ENCODE measurements around the gene DALRD3. TPM values are rescaled to one million over a fixed set of nuclear protein-coding genes. Genes with fewer than 3 reads are reported as not detected.

The DALRD3 gene
- total RNA-seq, 2 donors from 2014 or later: 40.8 to 41.9 TPM

DNA sequence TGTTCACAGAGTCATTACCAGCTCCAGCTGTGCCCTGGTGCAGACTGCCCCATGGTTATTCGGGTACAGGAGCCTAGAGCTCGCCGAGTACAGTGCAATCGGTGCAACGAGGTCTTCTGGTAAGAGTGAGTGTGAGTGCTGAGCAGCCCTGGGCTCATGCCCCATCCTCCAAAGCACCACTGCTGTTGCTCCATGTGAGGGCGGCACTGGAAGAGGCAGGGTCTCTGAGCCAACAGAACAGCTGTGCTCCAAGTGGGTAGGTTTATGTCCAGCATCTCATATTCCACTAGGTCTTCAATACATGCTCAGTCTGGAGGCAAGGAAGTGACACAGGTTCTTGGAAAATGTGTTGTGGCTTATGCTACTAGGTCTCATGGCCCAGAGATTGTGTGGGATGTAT, 47.8 kb downstream of the DALRD3 start:
- WGBS, 2 experiments (ENCODE audit: insufficient coverage in 1 of 2, insufficient read length in 1 of 2): 96 to 100% methylated on average over 1 to 6 of the region's 6 CpGs
- Mint-ChIP-seq H3K4me1 (no peaks in the 10 kb centered on the region), H3K36me3 (ENCODE audit: low read depth) (peaks cover 82% of the 10 kb centered on the region), H3K27me3 (ENCODE audit: insufficient read depth) (no peaks in the 10 kb centered on the region), H3K9me3 (no peaks in the 10 kb centered on the region), H3K4me3 (no peak overlapping the region), H3K27ac (peak overlapping the region; percentile 1)
- Histone ChIP-seq H3K4me1 (ENCODE audit: control insufficient read depth, insufficient read depth, low read length) (no peaks in the 10 kb centered on the region), H3K9me3 (ENCODE audit: control insufficient read depth, low read length) (no peaks in the 10 kb centered on the region), H3K4me3 (ENCODE audit: low read length) (no peak overlapping the region), H3K27me3 (ENCODE audit: control insufficient read depth, insufficient read depth, low read length, poor library complexity, severe bottlenecking) (no peaks in the 10 kb centered on the region), H3K27ac (ENCODE audit: low read depth, low read length) (no peak overlapping the region), H3K9ac (ENCODE audit: extremely low read depth, low read length, poor library complexity, severe bottlenecking) (no peak overlapping the region), H3K36me3 (ENCODE audit: control insufficient read depth, insufficient read depth, low read length) (peaks cover 88% of the 10 kb centered on the region)
- TF ChIP-seq, protein P1, sequence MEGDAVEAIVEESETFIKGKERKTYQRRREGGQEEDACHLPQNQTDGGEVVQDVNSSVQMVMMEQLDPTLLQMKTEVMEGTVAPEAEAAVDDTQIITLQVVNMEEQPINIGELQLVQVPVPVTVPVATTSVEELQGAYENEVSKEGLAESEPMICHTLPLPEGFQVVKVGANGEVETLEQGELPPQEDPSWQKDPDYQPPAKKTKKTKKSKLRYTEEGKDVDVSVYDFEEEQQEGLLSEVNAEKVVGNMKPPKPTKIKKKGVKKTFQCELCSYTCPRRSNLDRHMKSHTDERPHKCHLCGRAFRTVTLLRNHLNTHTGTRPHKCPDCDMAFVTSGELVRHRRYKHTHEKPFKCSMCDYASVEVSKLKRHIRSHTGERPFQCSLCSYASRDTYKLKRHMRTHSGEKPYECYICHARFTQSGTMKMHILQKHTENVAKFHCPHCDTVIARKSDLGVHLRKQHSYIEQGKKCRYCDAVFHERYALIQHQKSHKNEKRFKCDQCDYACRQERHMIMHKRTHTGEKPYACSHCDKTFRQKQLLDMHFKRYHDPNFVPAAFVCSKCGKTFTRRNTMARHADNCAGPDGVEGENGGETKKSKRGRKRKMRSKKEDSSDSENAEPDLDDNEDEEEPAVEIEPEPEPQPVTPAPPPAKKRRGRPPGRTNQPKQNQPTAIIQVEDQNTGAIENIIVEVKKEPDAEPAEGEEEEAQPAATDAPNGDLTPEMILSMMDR (conservative IDR thresholded peaks at IDR 0.05): no peak
- DNase-seq: no peak

- Histone ChIP-seq H3K27ac (ENCODE audit: low read depth, low read length) (no peak overlapping the region), H3K9me3 (ENCODE audit: control insufficient read depth, low read length) (no peaks in the 10 kb centered on the region), H3K4me3 (ENCODE audit: low read length) (no peak overlapping the region), H3K36me3 (ENCODE audit: control insufficient read depth, insufficient read depth, low read length) (peaks cover 76% of the 10 kb centered on the region), H3K27me3 (ENCODE audit: control insufficient read depth, insufficient read depth, low read length, poor library complexity, severe bottlenecking) (no peaks in the 10 kb centered on the region), H3K9ac (ENCODE audit: extremely low read depth, low read length, poor library complexity, severe bottlenecking) (no peak overlapping the region), H3K4me1 (ENCODE audit: control insufficient read depth, insufficient read depth, low read length) (no peaks in the 10 kb centered on the region)
- TF ChIP-seq, protein P1 (conservative IDR thresholded peaks at IDR 0.05): no peak
- peak overlapping the region; percentile 46 for H3K27ac Mint-ChIP-seq
- peaks cover 68% of the 10 kb centered on the region for H3K36me3 Mint-ChIP-seq (ENCODE audit: low read depth)
- DNase-seq: peak; percentile 30
- no peaks in the 10 kb centered on the region for H3K27me3 Mint-ChIP-seq (ENCODE audit: insufficient read depth)
- H3K4me1 Mint-ChIP-seq: peaks cover 4% of the 10 kb centered on the region
- H3K4me3 Mint-ChIP-seq: no peak overlapping the region
- 91% methylated on average over 6 to 7 of the region's 7 CpGs for WGBS, 2 experiments (ENCODE audit: insufficient coverage in 1 of 2, insufficient read length in 1 of 2)
- H3K9me3 Mint-ChIP-seq: no peaks in the 10 kb centered on the region
These were observed 51.5 kb downstream of the DALRD3 start for GRCh38 chr3:48966876-48967361.

DNA sequence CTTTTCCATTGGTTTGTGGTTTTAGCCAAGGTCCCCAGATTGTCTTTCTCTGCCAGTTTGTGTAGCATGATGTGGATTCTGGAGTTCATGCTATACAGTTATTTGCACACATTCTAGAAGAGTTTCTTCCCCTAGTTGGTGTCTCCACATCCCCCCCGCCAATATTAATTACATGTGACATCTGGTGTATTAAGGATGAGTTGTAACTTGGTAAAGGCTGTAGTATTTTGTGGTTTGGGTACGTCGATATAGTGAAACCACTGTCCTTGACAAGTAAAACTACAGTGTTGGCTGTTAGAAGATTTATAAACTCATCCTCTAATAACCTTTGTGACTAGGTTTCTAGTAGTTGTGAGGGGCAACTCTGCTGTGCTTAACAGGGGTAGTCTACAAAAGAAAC, 52.0 kb downstream of the DALRD3 start:
- Histone ChIP-seq H3K27ac (ENCODE audit: low read depth, low read length) (no peak overlapping the region), H3K9me3 (ENCODE audit: control insufficient read depth, low read length) (no peaks in the 10 kb centered on the region), H3K36me3 (ENCODE audit: control insufficient read depth, insufficient read depth, low read length) (peaks cover 75% of the 10 kb centered on the region), H3K4me1 (ENCODE audit: control insufficient read depth, insufficient read depth, low read length) (no peaks in the 10 kb centered on the region), H3K27me3 (ENCODE audit: control insufficient read depth, insufficient read depth, low read length, poor library complexity, severe bottlenecking) (no peaks in the 10 kb centered on the region), H3K9ac (ENCODE audit: extremely low read depth, low read length, poor library complexity, severe bottlenecking) (no peak overlapping the region), H3K4me3 (ENCODE audit: low read length) (no peak overlapping the region)
- WGBS, 2 experiments (ENCODE audit: insufficient coverage in 1 of 2, insufficient read length in 1 of 2): 94% methylated on average over 3 of the region's 3 CpGs; no CpG with 5 or more reads in 1 of the 2 experiments
- H3K27me3 Mint-ChIP-seq (ENCODE audit: insufficient read depth): no peaks in the 10 kb centered on the region
- H3K9me3 Mint-ChIP-seq: no peaks in the 10 kb centered on the region
- TF ChIP-seq, protein P1 (conservative IDR thresholded peaks at IDR 0.05): no peak
- H3K4me1 Mint-ChIP-seq: peaks cover 4% of the 10 kb centered on the region
- no peak overlapping the region for H3K4me3 Mint-ChIP-seq
- peaks cover 65% of the 10 kb centered on the region for H3K36me3 Mint-ChIP-seq (ENCODE audit: low read depth)
- H3K27ac Mint-ChIP-seq: no peak overlapping the region
- no peak for DNase-seq

Small RNA genes lying within 50 kb of the gene (microRNA-seq; reads per million reads assigned to microRNA genes)
- gene MIR191 (ENCODE audit: borderline microRNAs expressed) (1,572 reads per million, percentile 95 among the genes with 10 or more reads in this experiment), gene MIR425 (ENCODE audit: borderline microRNAs expressed) (1,519 reads per million, percentile 95 among the genes with 10 or more reads in this experiment)

Other genes starting within 250 kb of the DALRD3 start
- 10 to 100 TPM; 38.9 to 41.2 TPM for gene PRKAR2A, start 170.7 kb downstream of the DALRD3 start, total RNA-seq
- 1 to 10 TPM; 5.0 to 6.7 TPM for gene SLC25A20, start 119.7 kb downstream of the DALRD3 start, total RNA-seq
- gene ARIH2, start 99.7 kb downstream of the DALRD3 start, total RNA-seq: 100 to 1,000 TPM in 1 of 2 donors, 10 to 100 TPM in 1; 86.6 to 113 TPM
- 10 to 100 TPM; 12.4 to 17.6 TPM for gene P4HTM, start 28.3 kb downstream of the DALRD3 start, total RNA-seq
- gene WDR6, start 11.2 kb downstream of the DALRD3 start, total RNA-seq: 100 to 1,000 TPM; 106 to 166 TPM
- gene NDUFAF3, start 3.5 kb upstream of the DALRD3 start, total RNA-seq: 10 to 100 TPM; 32.9 to 39.1 TPM
- gene IMPDH2, start 10.8 kb upstream of the DALRD3 start, total RNA-seq: 100 to 1,000 TPM; 180 to 195 TPM
- 100 to 1,000 TPM; 127 to 155 TPM for gene QRICH1, start 75.5 kb upstream of the DALRD3 start, total RNA-seq
- 100 to 1,000 TPM; 314 to 358 TPM for gene QARS1, start 86.2 kb upstream of the DALRD3 start, total RNA-seq
- gene USP19, start 102.2 kb upstream of the DALRD3 start, total RNA-seq: 10 to 100 TPM; 61.5 to 63.2 TPM
- gene LAMB2, start 114.5 kb upstream of the DALRD3 start, total RNA-seq: 10 to 100 TPM; 83.6 to 97.8 TPM
- 10 to 100 TPM; 23.4 to 25.7 TPM for gene CCDC71, start 147.8 kb upstream of the DALRD3 start, total RNA-seq
- gene KLHDC8B, start 153.0 kb upstream of the DALRD3 start, total RNA-seq: 10 to 100 TPM; 33.5 to 36.1 TPM

Measured in endodermal cell (in vitro differentiated cells).